22Rv1 (cell line): Measurements from ENCODE around the gene ZNF92.
"Not testable (repeated sequence)": the region's sequence is repeated elsewhere in the genome, so short reads cannot be mapped to it uniquely, and the experiment has no call there.

Source experiments
- H3K27ac ChIP-seq: fragments of 450-650 bp; 2 replicates; pipeline ENCODE4 v1.5.1; 2017
- CTCF ChIP-seq: fragments of 450-650 bp; IDR thresholded peaks from 2 replicates; pipeline ENCODE4 v1.5.1; 2017; ENCODE audit warnings: mild to moderate bottlenecking
- ZFX ChIP-seq: fragments of 450-650 bp; IDR thresholded peaks from 2 replicates; pipeline ENCODE4 v1.6.1; 2017; ENCODE audit warnings: antibody characterized with exemption, borderline replicate concordance

ZNF92 gene

GRCh38 chr7:65397730-65398142 lies 24.1 kb downstream of the ZNF92 start:
- no peak overlapping the region for H3K27ac ChIP-seq
- TF ChIP-seq ZFX, result no peak
- no peak for TF ChIP-seq CTCF

- not testable (repeated sequence) for H3K27ac ChIP-seq
Observed at GRCh38 chr7:65398671-65399070, 25.0 kb downstream of the ZNF92 start.

- H3K27ac ChIP-seq, result not testable (repeated sequence)
Observed at GRCh38 chr7:65399101-65399500, 25.4 kb downstream of the ZNF92 start.

GRCh38 chr7:65404020-65404419 lies 30.4 kb downstream of the ZNF92 start:
- H3K27ac ChIP-seq, result no peak overlapping the region
- no peak for TF ChIP-seq CTCF
- no peak for TF ChIP-seq ZFX

GRCh38 chr7:65406706-65407105 lies 33.1 kb downstream of the ZNF92 start:
- H3K27ac ChIP-seq, result not testable (repeated sequence)

GRCh38 chr7:65409363-65409762 lies 35.7 kb downstream of the ZNF92 start:
- no peak overlapping the region for H3K27ac ChIP-seq
- TF ChIP-seq ZFX (no peak), CTCF (no peak)

- TF ChIP-seq ZFX, result no peak
- no peak for TF ChIP-seq CTCF
- no peak overlapping the region for H3K27ac ChIP-seq
Observed at GRCh38 chr7:65411249-65411648, 37.6 kb downstream of the ZNF92 start.

GRCh38 chr7:65422670-65423069 lies 49.0 kb downstream of the ZNF92 start:
- no peak overlapping the region for H3K27ac ChIP-seq
- no peak for TF ChIP-seq ZFX
- TF ChIP-seq CTCF, result no peak

GRCh38 chr7:65423286-65423685 lies 49.6 kb downstream of the ZNF92 start:
- H3K27ac ChIP-seq, result not testable (repeated sequence)

GRCh38 chr7:65429642-65430343 lies 56.1 kb downstream of the ZNF92 start:
- H3K27ac ChIP-seq, result no peak overlapping the region
- no peak for TF ChIP-seq ZFX
- TF ChIP-seq CTCF, result no peak
